ENCODE data around the gene ZNF844.
A peak's percentile ranks its signal among the peaks of the same experiment; 100 is the strongest.

Gene ZNF844

DNA sequence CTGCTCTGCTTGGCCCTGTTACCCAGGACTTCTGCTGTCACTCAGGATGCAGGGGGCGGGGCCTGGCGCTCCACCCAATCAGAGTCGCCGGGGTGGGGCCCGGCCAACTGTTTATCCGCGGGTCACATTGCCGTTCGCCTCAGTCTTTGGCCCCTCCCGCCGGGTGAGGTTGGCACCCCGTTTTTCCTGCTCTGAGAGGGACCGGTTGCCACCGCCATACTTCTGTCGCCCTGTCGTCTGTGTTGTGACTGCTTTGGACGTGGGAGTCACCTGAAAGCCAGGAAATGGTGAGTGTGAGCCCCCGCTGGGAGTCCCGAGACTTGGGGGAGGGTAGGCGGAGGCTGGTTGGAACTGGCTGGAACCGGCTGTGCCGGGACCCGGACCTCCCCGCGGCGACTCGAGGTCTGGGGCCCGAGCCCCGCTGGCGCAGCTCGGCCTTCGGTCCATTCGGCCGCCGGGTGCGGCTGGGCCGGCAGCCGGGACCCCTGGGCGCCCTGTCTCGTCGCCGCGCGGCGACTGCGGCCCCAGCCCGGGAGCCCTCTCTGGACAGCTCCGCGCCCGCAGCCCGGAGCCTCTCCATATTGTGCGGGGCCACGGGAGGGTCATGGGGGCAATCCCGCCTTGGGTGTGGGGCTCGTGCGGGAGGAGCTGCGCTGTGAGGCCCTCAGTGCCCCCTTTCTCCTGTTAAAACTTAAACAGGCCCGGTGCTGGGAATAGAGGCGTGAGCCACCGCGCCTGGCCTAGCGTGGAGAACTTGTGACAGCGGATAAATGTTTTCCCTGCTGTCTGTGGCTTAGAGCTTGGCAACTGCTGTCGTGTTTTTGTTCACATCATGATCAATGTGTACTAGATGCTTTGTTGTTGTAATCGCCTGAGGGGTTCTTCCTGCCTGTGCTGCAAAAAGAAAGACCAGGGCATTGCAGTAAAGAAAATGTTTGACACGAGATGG, at the start of gene ZNF844:
TSS of gene ZNF844 (plus strand) at position 142 of the 949 bp plus-strand sequence. CDS start at position 285, 143 bp downstream.
- Mint-ChIP-seq H3K27me3 (no peaks in the 10 kb centered on the region), H3K9me3 (no peaks in the 10 kb centered on the region), H3K27ac (peak within 1 kb of the TSS; percentile 74), H3K36me3 (ENCODE audit: low read depth) (peaks cover 13% of the 10 kb centered on the region), H3K4me1 (ENCODE audit: low read depth) (peaks cover 13% of the 10 kb centered on the region), H3K4me3 (peak within 1 kb of the TSS; percentile 84)

DNA sequence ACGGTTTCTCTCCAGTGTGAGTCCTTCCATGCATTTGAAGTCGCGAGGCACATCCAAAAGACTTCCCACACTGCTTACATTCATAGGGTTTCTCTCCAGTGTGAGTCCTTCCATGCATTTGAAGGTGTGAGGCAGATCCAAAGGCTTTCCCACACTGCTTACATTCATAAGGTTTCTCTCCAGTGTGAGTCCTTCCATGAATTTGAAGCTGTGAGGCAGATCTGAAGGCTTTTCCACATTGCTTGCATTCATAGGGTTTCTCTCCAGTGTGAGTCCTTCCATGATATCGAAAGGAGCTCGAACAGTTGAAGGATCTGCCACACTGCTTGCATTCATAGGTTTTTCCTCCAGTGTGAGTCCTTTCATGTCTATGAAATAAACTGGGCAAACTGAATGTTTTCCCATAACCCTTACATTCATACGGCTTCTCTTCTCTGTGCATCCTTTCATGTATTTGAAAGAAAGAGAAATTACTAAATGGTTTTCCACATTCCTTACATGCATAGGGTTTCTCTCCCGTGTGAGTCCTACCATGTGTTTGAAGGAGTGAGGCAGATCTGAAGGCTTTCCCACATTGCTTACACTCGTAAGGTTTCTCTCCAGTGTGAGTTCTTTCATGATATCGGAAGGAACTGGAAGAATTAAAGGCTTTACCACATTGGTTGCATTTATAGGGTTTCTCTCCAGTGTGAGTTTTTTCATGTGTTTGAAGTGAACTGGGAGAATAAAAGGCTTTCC, 49.3 kb upstream of the ZNF844 start:
- Mint-ChIP-seq H3K27me3 (no peaks in the 10 kb centered on the region), H3K4me1 (ENCODE audit: low read depth) (no peaks in the 10 kb centered on the region), H3K4me3 (no peak overlapping the region), H3K36me3 (ENCODE audit: low read depth) (peaks cover 83% of the 10 kb centered on the region), H3K27ac (no peak overlapping the region), H3K9me3 (peaks cover 40% of the 10 kb centered on the region)

DNA sequence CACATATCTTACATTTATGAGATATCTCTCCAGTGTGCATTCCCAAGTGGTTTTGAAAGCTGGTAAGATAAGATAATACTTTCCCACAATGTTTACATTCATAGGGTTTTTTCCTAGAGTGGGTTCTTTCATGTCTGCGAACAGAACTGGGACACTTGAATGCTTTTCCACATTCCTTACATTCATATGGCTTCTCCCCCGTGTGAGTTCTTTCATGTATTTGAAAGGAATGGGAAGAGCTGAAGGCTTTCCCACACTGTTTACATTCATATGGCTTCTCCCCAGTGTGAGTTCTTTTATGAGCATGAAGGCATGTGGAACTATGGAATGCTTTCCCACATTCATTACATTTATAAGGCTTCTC, 48.8 kb upstream of the ZNF844 start:
- H3K4me3 Mint-ChIP-seq: no peak overlapping the region
- peaks cover 40% of the 10 kb centered on the region for H3K9me3 Mint-ChIP-seq
- H3K27me3 Mint-ChIP-seq: no peaks in the 10 kb centered on the region
- H3K36me3 Mint-ChIP-seq (ENCODE audit: low read depth): peaks cover 78% of the 10 kb centered on the region
- H3K4me1 Mint-ChIP-seq (ENCODE audit: low read depth): no peaks in the 10 kb centered on the region
- H3K27ac Mint-ChIP-seq: no peak overlapping the region

DNA sequence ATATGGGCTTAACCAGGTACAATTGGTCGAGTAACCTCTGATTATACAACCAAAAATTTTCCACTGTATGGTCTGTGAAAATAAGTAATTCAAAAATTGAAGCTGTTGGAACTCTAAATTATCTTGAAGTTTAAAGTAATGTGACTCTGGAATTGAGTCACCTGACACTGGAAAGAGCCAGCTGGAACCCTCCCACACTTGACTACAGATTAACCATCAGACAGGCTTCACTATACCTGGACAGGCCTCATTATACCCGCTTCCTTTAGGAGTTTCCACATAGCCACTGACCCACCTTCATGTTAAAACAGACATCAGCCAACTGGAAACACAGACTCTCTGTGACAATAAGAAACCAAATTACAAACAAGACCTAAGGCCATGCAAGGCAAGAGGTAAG, 30.3 kb upstream of the ZNF844 start:
- peaks cover 4% of the 10 kb centered on the region for H3K9me3 Mint-ChIP-seq

DNA sequence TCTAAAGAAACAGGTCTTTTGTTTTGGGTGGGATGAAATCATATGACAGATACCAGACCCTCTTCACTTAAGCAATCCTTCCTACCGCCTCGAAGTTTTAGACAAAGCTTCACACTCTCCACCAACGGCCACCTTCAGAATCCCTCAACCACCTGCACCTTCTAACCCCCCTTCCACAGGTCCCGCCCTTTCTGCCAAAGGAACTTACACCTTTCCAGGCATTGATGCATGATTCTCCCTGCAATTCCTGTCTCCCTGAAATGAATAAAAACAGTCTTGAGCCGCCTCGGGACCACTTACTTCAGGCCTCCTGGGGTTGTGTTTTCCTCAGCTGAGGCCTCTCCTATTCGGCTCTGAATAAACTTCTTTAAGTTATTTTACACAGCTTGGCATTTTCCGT, 29.9 kb upstream of the ZNF844 start:
- no peak overlapping the region for H3K27ac Mint-ChIP-seq
- peaks cover 3% of the 10 kb centered on the region for H3K36me3 Mint-ChIP-seq (ENCODE audit: low read depth)
- H3K4me1 Mint-ChIP-seq (ENCODE audit: low read depth): peaks cover 15% of the 10 kb centered on the region
- H3K27me3 Mint-ChIP-seq: no peaks in the 10 kb centered on the region
- peaks cover 4% of the 10 kb centered on the region for H3K9me3 Mint-ChIP-seq
- H3K4me3 Mint-ChIP-seq: peak overlapping the region; percentile 43

More for the DNA sequence above, 30.3 kb upstream of the ZNF844 start:
- Mint-ChIP-seq H3K4me3 (peak overlapping the region; percentile 43), H3K36me3 (ENCODE audit: low read depth) (peaks cover 3% of the 10 kb centered on the region), H3K4me1 (ENCODE audit: low read depth) (peaks cover 15% of the 10 kb centered on the region), H3K27ac (no peak overlapping the region), H3K27me3 (no peaks in the 10 kb centered on the region)

DNA sequence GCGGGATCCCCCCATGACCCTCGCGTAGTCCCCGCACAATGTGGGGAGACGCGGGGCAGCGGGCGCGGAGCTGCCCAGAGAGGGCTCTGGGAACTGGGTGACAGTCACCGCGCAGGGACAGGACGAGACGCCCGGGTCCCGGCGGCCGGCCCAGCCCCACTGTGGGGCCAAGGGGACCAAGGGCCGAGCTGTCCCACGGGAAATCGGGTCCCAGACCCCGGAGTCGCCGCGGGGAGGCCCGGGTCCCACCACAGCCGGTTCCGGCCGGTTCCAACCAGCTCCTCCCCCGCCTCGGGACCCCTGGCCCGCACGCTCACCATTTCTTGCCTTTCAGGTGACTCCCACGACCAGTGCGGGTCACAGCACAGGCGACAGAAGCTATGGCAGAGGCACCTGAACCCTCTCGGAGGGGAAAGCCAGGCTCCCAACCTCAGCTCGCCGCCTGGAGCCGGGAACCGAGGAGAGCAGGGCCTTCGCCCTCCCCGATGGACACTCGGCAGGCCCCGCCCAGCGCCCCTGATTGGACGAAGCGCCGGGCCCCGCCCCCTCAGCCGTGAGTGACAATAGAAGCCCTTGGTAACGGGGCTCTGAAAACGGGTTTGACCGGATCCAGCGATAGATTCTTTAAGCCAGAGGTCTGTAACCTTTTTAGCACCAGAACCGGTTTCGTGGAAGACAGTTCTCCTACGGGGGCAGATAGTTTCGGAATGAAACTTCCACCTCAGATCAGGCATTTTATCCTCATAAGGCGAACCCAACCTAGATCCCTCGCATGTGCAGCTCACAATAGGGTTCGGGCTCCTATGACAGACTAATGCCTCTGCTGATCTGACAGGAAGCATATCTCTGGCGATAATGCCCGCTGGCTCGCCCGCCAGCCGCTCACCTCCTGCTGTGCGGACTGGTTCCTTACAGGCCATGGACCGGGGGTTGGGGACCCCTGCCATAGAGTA, 29.0 kb upstream of the ZNF844 start, which contains the start of gene ZNF433:
TSS of gene ZNF433 (minus strand) at position 460 of the 953 bp plus-strand sequence. CDS start at position 320, 140 bp downstream.
- Mint-ChIP-seq H3K27me3 (no peaks in the 10 kb centered on the region), H3K4me3 (peak within 1 kb of the TSS; percentile 87), H3K36me3 (ENCODE audit: low read depth) (peaks cover 3% of the 10 kb centered on the region), H3K27ac (peak within 1 kb of the TSS; percentile 76), H3K9me3 (peaks cover under 1% of the 10 kb centered on the region), H3K4me1 (ENCODE audit: low read depth) (peaks cover 15% of the 10 kb centered on the region)

DNA sequence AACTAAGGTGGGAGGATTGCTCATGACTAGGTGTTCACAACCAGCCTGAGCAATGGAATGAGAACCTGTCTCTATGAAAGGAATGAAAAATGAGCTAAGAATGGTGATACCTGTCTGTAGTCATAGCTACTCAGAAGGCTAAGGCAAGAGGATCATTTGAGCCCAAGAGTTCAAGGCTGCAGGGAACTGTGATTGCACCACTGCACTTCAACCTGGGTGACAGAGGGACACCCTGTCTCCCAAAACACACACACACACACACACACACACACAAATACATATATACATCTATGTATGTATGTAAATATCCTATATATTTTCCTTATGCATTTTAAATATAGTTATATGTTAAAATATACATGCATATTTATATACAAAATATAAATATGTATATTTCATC, 21.6 kb upstream of the ZNF844 start:
- Mint-ChIP-seq H3K27me3 (no peaks in the 10 kb centered on the region), H3K4me3 (no peak overlapping the region), H3K9me3 (peaks cover 32% of the 10 kb centered on the region), H3K27ac (no peak overlapping the region), H3K36me3 (ENCODE audit: low read depth) (peaks cover 41% of the 10 kb centered on the region), H3K4me1 (ENCODE audit: low read depth) (no peaks in the 10 kb centered on the region)

DNA sequence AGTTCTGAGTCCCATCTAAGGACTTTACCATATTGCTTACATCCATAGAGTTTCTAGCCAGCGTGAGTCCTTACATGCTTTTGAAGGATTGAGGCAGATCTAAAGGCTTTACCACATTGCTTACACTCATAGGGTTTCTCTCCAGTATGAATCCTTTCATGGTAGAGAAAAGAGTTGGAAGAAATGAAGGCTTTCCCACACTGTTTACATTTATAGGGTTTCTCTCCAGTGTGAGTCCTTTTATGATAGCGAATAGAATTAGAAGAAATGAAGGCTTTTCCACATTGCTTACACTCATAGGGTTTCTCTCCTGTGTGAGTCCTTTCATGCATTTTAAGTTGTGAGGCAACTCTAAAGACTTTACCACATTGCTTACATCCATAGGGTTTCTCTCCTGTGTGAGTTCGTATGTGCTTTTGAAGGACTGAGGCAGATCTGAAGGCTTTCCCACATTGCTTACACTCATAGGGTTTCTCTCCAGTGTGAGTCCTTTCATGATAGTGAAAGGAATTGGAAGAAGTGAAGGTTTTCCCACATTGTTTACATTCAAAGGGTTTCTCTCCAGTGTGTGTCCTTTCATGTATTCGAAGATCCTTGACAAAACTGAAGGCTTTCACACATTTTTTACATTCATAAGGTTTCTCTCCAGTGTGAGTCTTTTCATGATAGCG, 20.6 kb upstream of the ZNF844 start:
- Mint-ChIP-seq H3K27me3 (no peaks in the 10 kb centered on the region), H3K4me3 (no peak overlapping the region), H3K27ac (no peak overlapping the region), H3K36me3 (ENCODE audit: low read depth) (peaks cover 41% of the 10 kb centered on the region), H3K4me1 (ENCODE audit: low read depth) (no peaks in the 10 kb centered on the region), H3K9me3 (peaks cover 32% of the 10 kb centered on the region)

DNA sequence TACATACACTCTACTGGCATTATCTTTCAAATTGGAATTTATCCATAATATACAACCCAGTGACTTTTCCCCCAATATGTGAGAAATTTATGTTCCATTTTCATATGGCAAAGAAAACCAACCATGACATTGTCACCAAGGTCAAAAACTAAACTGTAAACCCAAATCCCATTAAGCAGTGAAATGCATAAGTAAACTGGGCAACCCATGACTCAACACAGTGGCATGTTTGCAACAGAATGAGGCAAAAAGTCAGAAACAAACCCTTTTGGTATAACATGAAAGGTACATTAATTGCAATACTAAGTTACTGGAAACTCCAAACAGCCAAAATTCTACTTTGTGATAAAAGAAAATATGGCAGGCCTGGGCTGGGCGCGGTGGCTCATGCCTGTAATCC, 16.7 kb upstream of the ZNF844 start:
- peaks cover 29% of the 10 kb centered on the region for H3K9me3 Mint-ChIP-seq
- no peak overlapping the region for H3K27ac Mint-ChIP-seq
- H3K36me3 Mint-ChIP-seq (ENCODE audit: low read depth): peaks cover 35% of the 10 kb centered on the region
- peaks cover 4% of the 10 kb centered on the region for H3K27me3 Mint-ChIP-seq
- no peak overlapping the region for H3K4me3 Mint-ChIP-seq
- H3K4me1 Mint-ChIP-seq (ENCODE audit: low read depth): peaks cover 9% of the 10 kb centered on the region

DNA sequence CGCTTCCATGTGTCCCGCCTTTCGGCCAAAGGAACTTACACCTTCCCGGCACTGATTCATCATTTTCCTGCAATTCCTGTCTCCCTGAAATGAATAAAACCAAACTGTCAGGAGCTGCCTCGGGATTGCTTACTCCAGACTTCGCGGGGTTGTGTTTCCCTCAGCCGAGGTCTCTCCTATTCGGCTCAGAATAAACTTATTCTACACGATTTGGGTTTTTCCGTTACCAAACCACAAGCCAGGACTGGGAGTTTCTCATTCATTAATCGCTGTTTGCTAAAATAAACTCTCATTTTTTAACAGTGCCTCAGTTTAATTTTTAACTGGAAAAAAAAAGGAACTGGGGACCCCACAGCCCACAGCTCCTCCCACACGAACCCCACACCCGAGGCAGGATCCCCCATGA, 12.4 kb upstream of the ZNF844 start:
- Mint-ChIP-seq H3K27ac (peak overlapping the region; percentile 47), H3K4me1 (ENCODE audit: low read depth) (peaks cover 15% of the 10 kb centered on the region), H3K36me3 (ENCODE audit: low read depth) (peaks cover 3% of the 10 kb centered on the region), H3K9me3 (no peaks in the 10 kb centered on the region), H3K4me3 (peak overlapping the region; percentile 83), H3K27me3 (peaks cover 9% of the 10 kb centered on the region)

DNA sequence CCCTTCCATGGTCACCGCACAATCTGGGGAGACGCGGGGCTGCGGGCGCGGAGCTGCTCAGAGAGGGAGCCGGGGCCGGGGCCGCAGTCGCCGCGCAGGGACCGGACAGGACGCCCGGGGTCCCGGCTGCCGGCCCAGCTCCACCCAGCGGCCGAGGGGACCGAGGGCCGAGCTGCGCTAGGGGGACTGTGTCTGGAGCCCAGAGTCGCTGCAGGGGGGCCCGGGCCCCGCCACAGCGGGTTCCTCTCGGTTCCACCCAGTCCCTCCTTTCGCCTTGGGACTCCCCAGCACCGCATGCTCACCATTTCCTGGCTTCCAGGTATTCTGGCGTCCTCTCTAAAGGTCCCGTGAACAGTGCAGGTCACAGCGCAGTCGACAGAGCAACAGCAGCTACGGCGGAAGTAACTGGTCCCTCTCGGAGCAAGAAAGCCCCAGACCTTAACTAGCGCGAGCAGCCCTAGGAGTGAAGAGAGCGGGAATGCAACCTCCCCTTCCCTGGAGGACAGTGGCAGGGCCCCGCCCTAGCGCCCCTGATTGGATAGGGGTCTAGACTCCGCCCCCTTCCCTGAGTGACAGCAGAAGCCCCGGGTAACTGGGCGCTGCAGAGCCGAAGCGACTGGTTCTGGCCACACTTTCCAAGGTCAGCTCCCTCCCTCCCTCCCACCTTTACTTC, 11.9 kb upstream of the ZNF844 start, which contains the start of gene ZNF878:
TSS of gene ZNF878 (minus strand) at position 465 of the 673 bp plus-strand sequence. CDS start at position 305, 160 bp downstream.
- H3K4me1 Mint-ChIP-seq (ENCODE audit: low read depth): peaks cover 15% of the 10 kb centered on the region
- peaks cover 9% of the 10 kb centered on the region for H3K27me3 Mint-ChIP-seq
- no peaks in the 10 kb centered on the region for H3K9me3 Mint-ChIP-seq
- peaks cover 3% of the 10 kb centered on the region for H3K36me3 Mint-ChIP-seq (ENCODE audit: low read depth)
- peak within 1 kb of the TSS; percentile 83 for H3K4me3 Mint-ChIP-seq
- peak within 1 kb of the TSS; percentile 47 for H3K27ac Mint-ChIP-seq

DNA sequence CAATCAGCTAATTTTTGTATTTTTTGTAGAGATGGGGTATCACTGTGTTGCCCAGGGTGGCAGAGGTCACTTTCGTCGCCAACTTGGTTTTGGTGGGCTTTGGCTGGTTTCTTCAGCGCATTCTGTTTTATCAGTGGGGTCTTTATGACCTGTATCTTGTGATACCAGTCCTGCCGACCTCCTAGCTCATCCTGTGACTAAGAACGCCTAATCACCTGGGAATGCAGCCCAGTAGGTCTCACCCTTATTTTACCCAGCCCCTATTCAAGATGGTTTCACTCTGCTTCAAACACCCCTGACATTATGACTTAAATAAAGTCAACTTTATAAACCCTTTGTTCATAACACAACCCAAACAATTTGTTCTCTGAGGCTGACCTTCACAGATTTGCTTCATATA, 8.7 kb upstream of the ZNF844 start:
- no peaks in the 10 kb centered on the region for H3K9me3 Mint-ChIP-seq
- H3K27ac Mint-ChIP-seq: no peak overlapping the region
- no peak overlapping the region for H3K4me3 Mint-ChIP-seq
- H3K36me3 Mint-ChIP-seq (ENCODE audit: low read depth): peaks cover 3% of the 10 kb centered on the region
- H3K4me1 Mint-ChIP-seq (ENCODE audit: low read depth): peaks cover 20% of the 10 kb centered on the region
- peaks cover 9% of the 10 kb centered on the region for H3K27me3 Mint-ChIP-seq

DNA sequence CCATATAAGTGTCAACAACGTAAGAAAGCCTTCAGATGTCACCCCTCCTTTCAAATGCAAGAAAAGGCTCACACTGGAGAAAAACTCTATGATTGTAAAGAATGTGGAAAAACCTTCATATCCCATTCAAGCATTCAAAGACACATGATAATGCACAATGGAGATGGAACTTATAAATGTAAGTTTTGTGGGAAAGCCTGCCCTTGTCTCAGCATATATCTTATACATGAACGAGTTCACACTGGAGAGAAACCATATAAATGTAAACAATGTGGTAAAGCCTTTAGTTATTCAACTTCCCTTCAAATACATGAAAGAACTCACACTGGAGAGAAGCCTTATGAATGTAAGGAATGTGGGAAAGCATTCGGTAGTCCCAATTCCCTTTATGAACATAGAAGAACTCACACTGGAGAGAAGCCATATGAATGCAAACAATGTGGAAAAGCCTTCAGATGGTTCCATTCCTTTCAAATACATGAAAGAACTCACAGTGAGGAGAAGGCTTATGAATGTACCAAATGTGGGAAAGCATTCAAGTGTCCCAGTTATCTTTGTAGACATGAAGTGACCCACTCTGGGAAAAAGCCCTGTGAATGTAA, 11.1 kb downstream of the ZNF844 start:
- Mint-ChIP-seq H3K27ac (no peak overlapping the region), H3K4me1 (ENCODE audit: low read depth) (no peaks in the 10 kb centered on the region), H3K9me3 (peaks cover 43% of the 10 kb centered on the region), H3K4me3 (no peak overlapping the region), H3K36me3 (ENCODE audit: low read depth) (peaks cover 67% of the 10 kb centered on the region), H3K27me3 (no peaks in the 10 kb centered on the region)

All from stimulated activated naive CD8-positive, alpha-beta T cell treated with anti-CD3 and anti-CD28 coated beads, Interleukin-15, Interleukin-2, amounts not matched to agents 100 ng/mL and 50 ng/mL, for 24 hours (primary cell).